ENCODE measurements around the gene FECH. TPM values are rescaled to one million over a fixed set of nuclear protein-coding genes. Genes with fewer than 3 reads are reported as not detected.

FECH gene
- polyA plus RNA-seq, 2 of the 4 experiments (the other 2 are of a cell fraction): 41.3 to 71.2 TPM

DNA sequence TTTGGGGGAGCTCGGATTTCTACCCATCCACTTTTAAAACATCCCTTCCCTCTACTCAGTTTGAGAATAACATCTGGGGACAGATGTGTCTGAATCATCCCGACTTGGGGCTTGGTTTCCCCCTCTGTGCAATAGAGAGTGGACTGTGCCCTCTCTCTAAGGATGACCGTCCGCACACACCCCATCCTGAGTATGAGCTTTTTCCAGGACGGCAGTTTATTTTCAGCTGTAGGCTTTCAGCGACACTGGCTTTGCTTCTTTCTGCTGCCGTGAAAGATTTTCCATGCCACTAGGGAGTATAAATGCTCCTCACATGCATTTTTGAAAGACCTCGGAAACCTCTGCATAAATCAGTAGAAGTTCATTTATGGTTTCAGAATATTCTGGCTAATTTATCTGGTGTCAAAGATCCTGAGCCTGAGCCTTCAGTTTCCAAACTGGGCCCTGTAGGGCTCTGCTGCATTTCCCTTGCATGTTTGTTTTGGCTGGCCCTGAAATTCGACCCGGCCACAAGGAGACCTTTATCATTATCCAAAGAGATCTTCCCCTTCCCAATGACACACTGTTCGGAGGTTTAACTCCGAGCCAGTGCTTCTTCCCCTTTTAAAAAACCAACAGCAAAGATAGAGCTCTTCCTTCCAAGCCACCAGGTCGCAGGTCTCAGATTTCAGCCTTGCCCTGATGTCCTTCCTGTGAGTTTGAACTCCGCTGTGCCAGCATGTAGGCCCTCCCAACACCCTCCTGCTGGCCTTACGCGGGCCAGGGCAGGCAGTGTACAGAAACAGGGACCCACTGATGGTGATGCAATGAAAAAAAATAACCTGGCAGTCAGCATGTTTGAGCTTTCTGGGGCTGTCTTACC lies 53.3 kb downstream of the FECH start (continued):
- TF ChIP-seq, protein P1, sequence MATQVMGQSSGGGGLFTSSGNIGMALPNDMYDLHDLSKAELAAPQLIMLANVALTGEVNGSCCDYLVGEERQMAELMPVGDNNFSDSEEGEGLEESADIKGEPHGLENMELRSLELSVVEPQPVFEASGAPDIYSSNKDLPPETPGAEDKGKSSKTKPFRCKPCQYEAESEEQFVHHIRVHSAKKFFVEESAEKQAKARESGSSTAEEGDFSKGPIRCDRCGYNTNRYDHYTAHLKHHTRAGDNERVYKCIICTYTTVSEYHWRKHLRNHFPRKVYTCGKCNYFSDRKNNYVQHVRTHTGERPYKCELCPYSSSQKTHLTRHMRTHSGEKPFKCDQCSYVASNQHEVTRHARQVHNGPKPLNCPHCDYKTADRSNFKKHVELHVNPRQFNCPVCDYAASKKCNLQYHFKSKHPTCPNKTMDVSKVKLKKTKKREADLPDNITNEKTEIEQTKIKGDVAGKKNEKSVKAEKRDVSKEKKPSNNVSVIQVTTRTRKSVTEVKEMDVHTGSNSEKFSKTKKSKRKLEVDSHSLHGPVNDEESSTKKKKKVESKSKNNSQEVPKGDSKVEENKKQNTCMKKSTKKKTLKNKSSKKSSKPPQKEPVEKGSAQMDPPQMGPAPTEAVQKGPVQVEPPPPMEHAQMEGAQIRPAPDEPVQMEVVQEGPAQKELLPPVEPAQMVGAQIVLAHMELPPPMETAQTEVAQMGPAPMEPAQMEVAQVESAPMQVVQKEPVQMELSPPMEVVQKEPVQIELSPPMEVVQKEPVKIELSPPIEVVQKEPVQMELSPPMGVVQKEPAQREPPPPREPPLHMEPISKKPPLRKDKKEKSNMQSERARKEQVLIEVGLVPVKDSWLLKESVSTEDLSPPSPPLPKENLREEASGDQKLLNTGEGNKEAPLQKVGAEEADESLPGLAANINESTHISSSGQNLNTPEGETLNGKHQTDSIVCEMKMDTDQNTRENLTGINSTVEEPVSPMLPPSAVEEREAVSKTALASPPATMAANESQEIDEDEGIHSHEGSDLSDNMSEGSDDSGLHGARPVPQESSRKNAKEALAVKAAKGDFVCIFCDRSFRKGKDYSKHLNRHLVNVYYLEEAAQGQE (IDR thresholded peaks at IDR 0.05): no peak
- TF ChIP-seq, protein P2, sequence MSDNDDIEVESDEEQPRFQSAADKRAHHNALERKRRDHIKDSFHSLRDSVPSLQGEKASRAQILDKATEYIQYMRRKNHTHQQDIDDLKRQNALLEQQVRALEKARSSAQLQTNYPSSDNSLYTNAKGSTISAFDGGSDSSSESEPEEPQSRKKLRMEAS (IDR thresholded peaks at IDR 0.05): no peak
- no peak for TF ChIP-seq HDAC2 (IDR thresholded peaks at IDR 0.05)
- no peak for TF ChIP-seq HOXA7 (CRISPR knock-in tag; IDR thresholded peaks at IDR 0.05)
- TF ChIP-seq, protein P3, sequence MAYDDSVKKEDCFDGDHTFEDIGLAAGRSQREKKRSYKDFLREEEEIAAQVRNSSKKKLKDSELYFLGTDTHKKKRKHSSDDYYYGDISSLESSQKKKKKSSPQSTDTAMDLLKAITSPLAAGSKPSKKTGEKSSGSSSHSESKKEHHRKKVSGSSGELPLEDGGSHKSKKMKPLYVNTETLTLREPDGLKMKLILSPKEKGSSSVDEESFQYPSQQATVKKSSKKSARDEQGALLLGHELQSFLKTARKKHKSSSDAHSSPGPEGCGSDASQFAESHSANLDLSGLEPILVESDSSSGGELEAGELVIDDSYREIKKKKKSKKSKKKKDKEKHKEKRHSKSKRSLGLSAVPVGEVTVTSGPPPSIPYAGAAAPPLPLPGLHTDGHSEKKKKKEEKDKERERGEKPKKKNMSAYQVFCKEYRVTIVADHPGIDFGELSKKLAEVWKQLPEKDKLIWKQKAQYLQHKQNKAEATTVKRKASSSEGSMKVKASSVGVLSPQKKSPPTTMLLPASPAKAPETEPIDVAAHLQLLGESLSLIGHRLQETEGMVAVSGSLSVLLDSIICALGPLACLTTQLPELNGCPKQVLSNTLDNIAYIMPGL (CRISPR knock-in tag; IDR thresholded peaks at IDR 0.05; ENCODE audit: borderline replicate concordance): no peak
- TF ChIP-seq MAFK (IDR thresholded peaks at IDR 0.05; ENCODE audit: partially characterized antibody): no peak

GRCh38 chr18:57529151-57529550 lies 57.4 kb downstream of the FECH start:
- no peak for DNase-seq (ENCODE audit: low read depth in 1 of 2, low spot score in 1 of 2)
- ChIA-PET CTCF (interaction anchor here (1.4 kb wide), 1 partner anchor 33 kb away, joined by 4 read pairs; no protein-coding TSS in a partner anchor), POLR2A (no interaction called here)
- H3K4me3 ChIP-seq: no peak overlapping the region
- no peak overlapping the region for H3K27ac ChIP-seq
- TF ChIP-seq FOSB (CRISPR knock-in tag; IDR thresholded peaks at IDR 0.05) (no peak), FOXS1 (CRISPR knock-in tag; IDR thresholded peaks at IDR 0.05) (no peak)
- no peak for ATAC-seq
- no peaks in the 10 kb centered on the region for H3K9me3 ChIP-seq
- H3K4me2 ChIP-seq: no peak overlapping the region
- 50% methylated on average over 7 of the region's 7 CpGs for WGBS (ENCODE audit: missing lambda C conversion rate)
- FAIRE-seq: no peak
- H3K4me1 ChIP-seq: no peaks in the 10 kb centered on the region

- ChIA-PET CTCF (interaction anchor here (0.6 to 0.7 kb wide), 2 partner anchors 34 to 435 kb away, joined by 3 read pairs; no protein-coding TSS in a partner anchor), POLR2A (no interaction called here)
- WGBS (ENCODE audit: missing lambda C conversion rate): 69% methylated on average over 13 of the region's 13 CpGs
- TF ChIP-seq ESRRA (IDR thresholded peaks at IDR 0.05; ENCODE audit: borderline replicate concordance, low read length) (no peak), CBX2 (IDR thresholded peaks at IDR 0.05; ENCODE audit: borderline replicate concordance, low read depth) (no peak), CBX8 (IDR thresholded peaks at IDR 0.05) (no peak), JUNB (IDR thresholded peaks at IDR 0.05) (no peak), CHD2 (IDR thresholded peaks at IDR 0.05; ENCODE audit: low read length, partially characterized antibody) (no peak), EP300 (IDR thresholded peaks at IDR 0.05) (no peak), NPAS2 (CRISPR knock-in tag; IDR thresholded peaks at IDR 0.05; ENCODE audit: borderline replicate concordance) (no peak), ZNF302 (CRISPR knock-in tag; IDR thresholded peaks at IDR 0.05) (no peak), BCL3 (IDR thresholded peaks at IDR 0.05) (no peak), HOXA7 (CRISPR knock-in tag; IDR thresholded peaks at IDR 0.05) (no peak), E2F6 (IDR thresholded peaks at IDR 0.05; ENCODE audit: borderline replicate concordance, low read depth) (no peak), RCOR1 (IDR thresholded peaks at IDR 0.05; ENCODE audit: low read depth, low read length) (no peak), PBX3 (IDR thresholded peaks at IDR 0.05) (no peak), CHD4 (IDR thresholded peaks at IDR 0.05; ENCODE audit: borderline replicate concordance) (no peak), KDM1A (IDR thresholded peaks at IDR 0.05; ENCODE audit: low read depth) (no peak), ZFP36 (IDR thresholded peaks at IDR 0.05; ENCODE audit: borderline replicate concordance, partially characterized antibody) (no peak)
- TF ChIP-seq, protein P2 (IDR thresholded peaks at IDR 0.05): no peak
Measured at GRCh38 chr18:57527556-57528229, 58.8 kb downstream of the FECH start.

More at GRCh38 chr18:57527556-57528229, 58.8 kb downstream of the FECH start:
- ATAC-seq (no peak), FAIRE-seq (no peak), DNase-seq (ENCODE audit: low read depth in 1 of 2, low spot score in 1 of 2) (no peak)
- H3K9me3 ChIP-seq: no peaks in the 10 kb centered on the region
- H3K27ac ChIP-seq: no peak overlapping the region
- H3K4me2 ChIP-seq: no peak overlapping the region
- no peaks in the 10 kb centered on the region for H3K4me1 ChIP-seq
- no peak overlapping the region for H3K4me3 ChIP-seq

Measured in A549 (cell line).